GM12878 (cell line): ENCODE results near the gene HACD3. TPM values are rescaled to one million over a fixed set of nuclear protein-coding genes. Genes with fewer than 3 reads are reported as not detected.

ENCODE experiments used
- ATAC-seq: fragments of 200-7000 bp; cut with Tn5 transposase; 3 replicates; pipeline ENCODE4 v1.9.1; 2020; ENCODE audit warnings: mild to moderate bottlenecking, moderate library complexity
- BruUV-seq: library from RNA; stranded (reverse); fragments of 400-500 nt; replicated peaks from 2 replicates; lab custom pipeline; 2021; lab: Mats Ljungman, UMichigan
- CTCF ChIA-PET: fragments of 300-600 bp; sonication (Branson Sonifier 250); formaldehyde crosslinking; extraction: SDS; loops from one replicate; lab custom pipeline; 2021; ENCODE audit warnings: inconsistent platforms; lab: Yijun Ruan, JAX
- POLR2A ChIA-PET: fragments of 350-600 bp; formaldehyde crosslinking; extraction: SDS; loops from one replicate; lab custom pipeline; 2021; ENCODE audit warnings: inconsistent platforms; lab: Charles Lee
- RAD21 ChIA-PET: fragments of 300-600 bp; sonication (Branson Sonifier 250); formaldehyde crosslinking; loops from one replicate; lab custom pipeline; 2023; ENCODE audit warnings: antibody characterized with exemption; ENCODE audit not compliant: unreplicated experiment; lab: Charles Lee
- SMC1A ChIA-PET: fragments of 300-600 bp; sonication (Branson Sonifier 250); formaldehyde crosslinking; loops from one replicate; lab custom pipeline; 2023; ENCODE audit not compliant: unreplicated experiment, uncharacterized antibody; lab: Charles Lee
- DNase-seq: peaks from one replicate; pipeline ENCODE4 v3.0.0-alpha.2; 2011; ENCODE audit warnings: low read depth, low spot score
- FAIRE-seq: peaks from 3 replicates; lab custom pipeline; 2011; peaks lifted over from hg19 to GRCh38; lab: Jason Lieb, UNC
- H2AFZ ChIP-seq: 2 replicates; pipeline ENCODE4 v1.6.0; 2011; ENCODE audit warnings: low read depth, low read length, control low read depth; ENCODE audit not compliant: control insufficient read depth
- H3K27ac ChIP-seq: 2 replicates; pipeline ENCODE4 v1.5.1; 2011; ENCODE audit warnings: control low read depth; ENCODE audit not compliant: control insufficient read depth, insufficient read depth
- H3K27me3 ChIP-seq, 2 experiments: replicated peaks in 1 of 2; 2 replicates each; pipeline versions ENCODE4 v1.6.0 to v1.6.1; 2011; ENCODE audit warnings: low read length in 1 of 2; ENCODE audit not compliant: control insufficient read depth in 2 of 2, insufficient read depth in 2 of 2
- H3K36me3 ChIP-seq, 2 experiments: 2 replicates each; pipeline ENCODE4 v1.5.1; 2011; ENCODE audit warnings: low read length in 1 of 2; ENCODE audit not compliant: control insufficient read depth in 2 of 2, insufficient read depth in 2 of 2
- H3K4me1 ChIP-seq: 2 replicates; pipeline ENCODE4 v1.6.1; 2011; ENCODE audit warnings: mild to moderate bottlenecking, low read length, moderate library complexity, mixed read lengths; ENCODE audit not compliant: control insufficient read depth, insufficient read depth
- H3K4me2 ChIP-seq: 2 replicates; pipeline ENCODE4 v1.6.0; 2011; ENCODE audit warnings: control low read depth; ENCODE audit not compliant: control insufficient read depth, insufficient read depth
- H3K4me3 ChIP-seq: fragments of 200-600 bp; sonication (generic); 2 replicates; pipeline ENCODE4 v1.5.1; 2016
- H3K79me2 ChIP-seq: 2 replicates; pipeline ENCODE4 v1.6.0; 2011; ENCODE audit warnings: low read length; ENCODE audit not compliant: control insufficient read depth, insufficient read depth
- H3K9ac ChIP-seq: 2 replicates; pipeline ENCODE4 v1.8.0; 2011; ENCODE audit warnings: low read length, control low read depth, mixed read lengths; ENCODE audit not compliant: control insufficient read depth, insufficient read depth
- H3K9me3 ChIP-seq: replicated peaks from 3 replicates; pipeline ENCODE4 v1.5.1; 2011; ENCODE audit warnings: mild to moderate bottlenecking, low read length; ENCODE audit not compliant: control insufficient read depth, insufficient read depth
- H4K20me1 ChIP-seq: 2 replicates; pipeline ENCODE4 v1.6.0; 2011; ENCODE audit not compliant: control insufficient read depth, insufficient read depth
- BHLHE40 ChIP-seq, 2 experiments: fragments of 450-650 bp in 1 of 2; IDR thresholded peaks; 2 replicates each; pipeline ENCODE4 v1.6.1; 2011 to 2017; ENCODE audit warnings: low read depth in 2 of 2, borderline replicate concordance in 1 of 2, improper control_type of control experiment in 1 of 2, low read length in 1 of 2, mild to moderate bottlenecking in 1 of 2
- CTCF ChIP-seq, 3 experiments: IDR thresholded peaks in 2 of 3; conservative IDR thresholded peaks in 1 of 3; 2 replicates each; pipeline ENCODE4 v1.5.1; 2011; ENCODE audit warnings: low read depth in 3 of 3, low read length in 3 of 3, mild to moderate bottlenecking in 3 of 3, control low read depth in 2 of 3, moderate library complexity in 2 of 3, inconsistent platforms in 1 of 3, mixed read lengths in 1 of 3; ENCODE audit not compliant: control insufficient read depth in 2 of 3, insufficient read depth in 1 of 3; ENCODE audit errors: extremely low read depth in 1 of 3
- E2F4 ChIP-seq: IDR thresholded peaks from 2 replicates; pipeline ENCODE4 v1.6.1; 2012; ENCODE audit warnings: low read depth, low read length, improper control_type of control experiment
- IKZF1 ChIP-seq: fragments of 450-650 bp; conservative IDR thresholded peaks from 2 replicates; pipeline ENCODE4 v1.6.1; 2017; ENCODE audit warnings: antibody characterized with exemption, mild to moderate bottlenecking
- NKRF ChIP-seq: fragments of 450-650 bp; conservative IDR thresholded peaks from 2 replicates; pipeline ENCODE4 v1.6.1; 2017; ENCODE audit warnings: mild to moderate bottlenecking, moderate library complexity
- NR2C1 ChIP-seq: fragments of 450-650 bp; IDR thresholded peaks from 2 replicates; pipeline ENCODE4 v1.6.1; 2017; ENCODE audit warnings: antibody characterized with exemption, mild to moderate bottlenecking, moderate library complexity
- RBBP5 ChIP-seq: fragments of 200-600 bp; sonication (generic); conservative IDR thresholded peaks from 2 replicates; pipeline ENCODE4 v1.6.1; 2016
- RUNX3 ChIP-seq: IDR thresholded peaks from 2 replicates; pipeline ENCODE4 v1.6.1; 2012; ENCODE audit warnings: low read length, inconsistent platforms
- SMARCA5 ChIP-seq: fragments of 450-650 bp; IDR thresholded peaks from 2 replicates; pipeline ENCODE4 v1.6.1; 2017; ENCODE audit warnings: mild to moderate bottlenecking
- ZBED1 ChIP-seq: IDR thresholded peaks from 2 replicates; pipeline ENCODE4 v1.6.1; 2016; ENCODE audit warnings: borderline replicate concordance
- ZBTB40 ChIP-seq: fragments of 450-650 bp; IDR thresholded peaks from 2 replicates; pipeline ENCODE4 v1.6.1; 2016; ENCODE audit warnings: mild to moderate bottlenecking, moderate library complexity, borderline replicate concordance
- ZNF207 ChIP-seq: fragments of 450-650 bp; IDR thresholded peaks from 2 replicates; pipeline ENCODE4 v1.6.1; 2014; ENCODE audit warnings: antibody characterized with exemption, mild to moderate bottlenecking, borderline replicate concordance
- WGBS: methylation state at CpG from one replicate; pipeline ENCODE4 v1.1.6; 2016; ENCODE audit warnings: low lambda C conversion rate; ENCODE audit not compliant: insufficient replicate concordance, insufficient coverage; ENCODE audit errors: missing lambda C conversion rate; 5-methylcytosine and 5-hydroxymethylcytosine counted together
- in situ Hi-C: fragments of 300-500 bp; cut with MboI; formaldehyde crosslinking; loops from 9 replicates; pipeline ENCODE4 v1.14.3; 2018; ENCODE audit warnings: mixed read lengths
- intact Hi-C: fragments of 100-400 bp; cut with micrococcal nuclease; formaldehyde crosslinking; loops from one replicate; pipeline ENCODE4 v1.14.2; 2022; ENCODE audit not compliant: unreplicated experiment
- polyA plus RNA-seq, 11 experiments: library from polyadenylated mRNA; depleted of rRNA in 4 of 11; unstranded in 6 of 11; stranded (reverse) in 5 of 11; fragments of >200 nt; fragmentation: Nextera tagmentation in 4 of 11; fragmentation: Illumina TruSeq in 1 of 11; extraction: Ambion mirVana in 4 of 11; extraction: Trizol in 1 of 11; gene quantifications; 1 replicate in 1 of 11; 2 replicates in 10 of 11; pipeline versions ENCODE4 v1.2.1 to v1.2.3, GENCODE V29; 2011 to 2016; ENCODE audit warnings: inconsistent platforms in 2 of 11, missing spikeins in 2 of 11, low read depth in 1 of 11
- total RNA-seq, 4 experiments: library from RNA; depleted of rRNA in 3 of 4; stranded (reverse); fragments of >200 nt in 3 of 4; fragmentation: Illumina TruSeq in 1 of 4; extraction: Trizol in 1 of 4; gene quantifications; 2 replicates each; pipeline versions ENCODE4 v1.2.1 to v1.2.3, GENCODE V29; 2013 to 2021

Gene HACD3
- total and polyA plus RNA-seq, 10 of the 15 experiments (the other 5 are each of a cell fraction or from before 2014, with no cell fraction given) = 25.9 to 75.8 (median 48.3) TPM

GRCh38 chr15:65610871-65611718 is 80.8 kb downstream of the HACD3 start, which contains the start of gene INTS14:
TSS of gene INTS14 (minus strand) at chr15:65611131. CDS start at chr15:65607380, 3,751 bp downstream.
- no peaks in the 10 kb centered on the region for H3K36me3 ChIP-seq
- peak; percentile 97 for FAIRE-seq
- no peaks in the 10 kb centered on the region for H3K9me3 ChIP-seq
- H3K4me1 ChIP-seq = peaks cover 7% of the 10 kb centered on the region
- peak; percentile 67 for DNase-seq
- peak; percentile 99 for ATAC-seq
- H3K27me3 ChIP-seq = no peaks in the 10 kb centered on the region
- peak within 1 kb of the TSS; percentile 88 for H3K4me3 ChIP-seq
- 1% methylated on average over 63 of the region's 64 CpGs for WGBS
- in situ Hi-C loops = no loop called here
- H2AFZ ChIP-seq = peak within 1 kb of the TSS; percentile 97
- peak within 1 kb of the TSS; percentile 88 for H3K9ac ChIP-seq
- H4K20me1 ChIP-seq = no peaks in the 10 kb centered on the region
- SMC1A ChIA-PET = interaction anchor here (0.8 to 3.5 kb wide), 12 partner anchors 15 to 259 kb away, joined by 3 to 12 read pairs (median 4); partner anchors contain the start of gene RAB11A
- RAD21 ChIA-PET = interaction anchor here (0.8 to 2.3 kb wide), 12 partner anchors 21 to 325 kb away, joined by 3 to 12 read pairs (median 4); partner anchors contain the start of genes DENND4A, PARP16 and RAB11A
- CTCF ChIA-PET = interaction anchor here (0.6 to 4.5 kb wide), 25 partner anchors 8 to 559 kb away, joined by 3 to 28 read pairs (median 4); partner anchors contain the start of gene RAB11A
- no TSS peak for BruUV-seq
- POLR2A ChIA-PET = interaction anchor here (0.7 to 2.8 kb wide), 7 partner anchors 12 to 683 kb away, joined by 3 to 10 read pairs (median 5); partner anchors contain the start of gene RAB11A
- intact Hi-C loops = no loop called here
- H3K79me2 ChIP-seq = peaks cover 34% of the 10 kb centered on the region
- peak within 1 kb of the TSS; percentile 76 for H3K27ac ChIP-seq
- peak within 1 kb of the TSS; percentile 84 for H3K4me2 ChIP-seq
- TF ChIP-seq ZNF207 (0 out of 2 replicates have a peak, but pooled peaks have one; percentile 43), RBBP5 (no peak), E2F4 (no peak), ZBED1 (peak; percentile 71), ZBTB40 (peak; percentile 98), NKRF (peak; percentile 86), CTCF (IDR thresholded peaks at IDR 0.05 in 2 of 3, conservative IDR thresholded peaks at IDR 0.05 in 1 of 3; ENCODE audit: control insufficient read depth in 2 of 3, extremely low read depth in 1 of 3, insufficient read depth in 1 of 3, low read depth in 3 of 3, low read length in 3 of 3) (peak; percentile 63 to 92 (median 67)), SMARCA5 (peak; percentile 90; the same call in 1 of the 2 replicates), BHLHE40 (IDR thresholded peaks at IDR 0.05; ENCODE audit: borderline replicate concordance in 1 of 2, low read depth in 2 of 2, low read length in 1 of 2) (peak; percentile 72 to 78; a peak in 3 of 4 replicates), NR2C1 (peak; percentile 88), RUNX3 (peak; percentile 84), IKZF1 (peak; percentile 97)
